Activated naive CD4-positive, alpha-beta T cell treated with Interleukin-2 at 50 U/mL for 16 hours (primary cell): Measurements from ENCODE around the gene SUGCT.

Source experiments
- DNase-seq: peaks from one replicate; pipeline ENCODE4 v3.0.0-alpha.2; 2020

SUGCT gene

GRCh38 chr7:40419806-40420205 lies 285.0 kb downstream of the SUGCT start:
- DNase-seq, result no peak

GRCh38 chr7:40421433-40421832 lies 286.6 kb downstream of the SUGCT start:
- no peak for DNase-seq

GRCh38 chr7:40425696-40426095 lies 290.9 kb downstream of the SUGCT start:
- DNase-seq, result no peak

GRCh38 chr7:40428421-40428820 lies 293.6 kb downstream of the SUGCT start:
- DNase-seq, result no peak

GRCh38 chr7:40429826-40430225 lies 295.0 kb downstream of the SUGCT start:
- DNase-seq, result no peak

- DNase-seq, result no peak
Observed at GRCh38 chr7:40432046-40432445, 297.2 kb downstream of the SUGCT start.

GRCh38 chr7:40436710-40437109 lies 301.9 kb downstream of the SUGCT start:
- no peak for DNase-seq

- no peak for DNase-seq
Observed at GRCh38 chr7:40437498-40437897, 302.7 kb downstream of the SUGCT start.

GRCh38 chr7:40437936-40438634 lies 303.3 kb downstream of the SUGCT start:
- DNase-seq, result no peak

- no peak for DNase-seq
Observed at GRCh38 chr7:40439686-40440085, 304.9 kb downstream of the SUGCT start.

GRCh38 chr7:40447345-40447744 lies 312.5 kb downstream of the SUGCT start:
- DNase-seq, result no peak

- DNase-seq, result no peak
Observed at GRCh38 chr7:40455485-40455884, 320.7 kb downstream of the SUGCT start.

- no peak for DNase-seq
Observed at GRCh38 chr7:40457776-40458480, 323.1 kb downstream of the SUGCT start.

- DNase-seq, result no peak
Observed at GRCh38 chr7:40463446-40463845, 328.6 kb downstream of the SUGCT start.

- DNase-seq, result no peak
Observed at GRCh38 chr7:40468891-40469864, 334.4 kb downstream of the SUGCT start.

GRCh38 chr7:40470091-40470592 lies 335.3 kb downstream of the SUGCT start:
- no peak for DNase-seq

- DNase-seq, result no peak
Observed at GRCh38 chr7:40470817-40471216, 336.0 kb downstream of the SUGCT start.

GRCh38 chr7:40471891-40472290 lies 337.1 kb downstream of the SUGCT start:
- no peak for DNase-seq

GRCh38 chr7:40474790-40475680 lies 340.2 kb downstream of the SUGCT start:
- DNase-seq, result no peak

GRCh38 chr7:40475681-40475982 lies 340.8 kb downstream of the SUGCT start:
- no peak for DNase-seq

- DNase-seq, result no peak
Observed at GRCh38 chr7:40477094-40477493, 342.3 kb downstream of the SUGCT start.

- no peak for DNase-seq
Observed at GRCh38 chr7:40482845-40483244, 348.0 kb downstream of the SUGCT start.
